Measurements from ENCODE around the gene ZNF575. TPM values are rescaled to one million over a fixed set of nuclear protein-coding genes. Genes with fewer than 3 reads are reported as not detected.

The ZNF575 gene
- total and polyA plus RNA-seq, 2 donors (not counting 3 experiments of a cell fraction or from before 2014, with no cell fraction given), result 0.57 to 3.0 TPM

GRCh38 chr19:43518051-43518450 is 14.9 kb upstream of the ZNF575 start:
- no TSS peak for BruUV-seq (replicated peaks)
- no peak overlapping the region for H3K27ac ChIP-seq (ENCODE audit: insufficient read depth, low read depth, low read length)
- H3K36me3 ChIP-seq (ENCODE audit: control insufficient read depth in 2 of 2, extremely low read depth in 1 of 2, insufficient read depth in 2 of 2, low read length in 2 of 2), result no peaks in the 10 kb centered on the region
- H4K20me1 ChIP-seq (replicated peaks; ENCODE audit: control insufficient read depth, extremely low read depth, insufficient read depth, low read length), result no peaks in the 10 kb centered on the region
- POLR2A ChIA-PET, result interaction anchor here (0.6 kb wide), 1 partner anchor 1258 kb away, joined by 5 read pairs; no protein-coding TSS in a partner anchor
- no peak for TF ChIP-seq POLR2AphosphoS5 (IDR thresholded peaks at IDR 0.05; ENCODE audit: insufficient read depth, low read depth, low read length)
- TF ChIP-seq GATA2 (IDR thresholded peaks at IDR 0.05; ENCODE audit: insufficient read depth, insufficient read length, low read depth, low read length), result no peak
- no peak for TF ChIP-seq EZH2 (IDR thresholded peaks at IDR 0.05; ENCODE audit: borderline replicate concordance, low read depth, low read length, severe bottlenecking)
- no peak for TF ChIP-seq MAX (IDR thresholded peaks at IDR 0.05; ENCODE audit: insufficient read depth, insufficient read length)
- no peak for TF ChIP-seq MYC (IDR thresholded peaks at IDR 0.05; ENCODE audit: low read depth, low read length)
- TF ChIP-seq, protein P1, sequence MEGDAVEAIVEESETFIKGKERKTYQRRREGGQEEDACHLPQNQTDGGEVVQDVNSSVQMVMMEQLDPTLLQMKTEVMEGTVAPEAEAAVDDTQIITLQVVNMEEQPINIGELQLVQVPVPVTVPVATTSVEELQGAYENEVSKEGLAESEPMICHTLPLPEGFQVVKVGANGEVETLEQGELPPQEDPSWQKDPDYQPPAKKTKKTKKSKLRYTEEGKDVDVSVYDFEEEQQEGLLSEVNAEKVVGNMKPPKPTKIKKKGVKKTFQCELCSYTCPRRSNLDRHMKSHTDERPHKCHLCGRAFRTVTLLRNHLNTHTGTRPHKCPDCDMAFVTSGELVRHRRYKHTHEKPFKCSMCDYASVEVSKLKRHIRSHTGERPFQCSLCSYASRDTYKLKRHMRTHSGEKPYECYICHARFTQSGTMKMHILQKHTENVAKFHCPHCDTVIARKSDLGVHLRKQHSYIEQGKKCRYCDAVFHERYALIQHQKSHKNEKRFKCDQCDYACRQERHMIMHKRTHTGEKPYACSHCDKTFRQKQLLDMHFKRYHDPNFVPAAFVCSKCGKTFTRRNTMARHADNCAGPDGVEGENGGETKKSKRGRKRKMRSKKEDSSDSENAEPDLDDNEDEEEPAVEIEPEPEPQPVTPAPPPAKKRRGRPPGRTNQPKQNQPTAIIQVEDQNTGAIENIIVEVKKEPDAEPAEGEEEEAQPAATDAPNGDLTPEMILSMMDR (IDR thresholded peaks at IDR 0.05; ENCODE audit: extremely low read depth in 1 of 2, insufficient read depth in 1 of 2, low read depth in 1 of 2, low read length in 2 of 2), result no peak
- no peak for TF ChIP-seq POLR2A (IDR thresholded peaks at IDR 0.05; ENCODE audit: low read depth, low read length)
- no peak for TF ChIP-seq FOS (IDR thresholded peaks at IDR 0.05; ENCODE audit: borderline replicate concordance, insufficient read depth, low read length)
- no peak overlapping the region for H3K9ac ChIP-seq (replicated peaks; ENCODE audit: extremely low read depth, insufficient read depth, low read length)
- no peaks in the 10 kb centered on the region for H3K79me2 ChIP-seq (ENCODE audit: control insufficient read depth, insufficient read depth, low read length)
- no peaks in the 10 kb centered on the region for H3K9me1 ChIP-seq (replicated peaks; ENCODE audit: control insufficient read depth, extremely low read depth, insufficient read depth, low read length)
- no peak overlapping the region for H3K4me3 ChIP-seq (replicated peaks in 1 of 3; ENCODE audit: insufficient read depth in 1 of 3, low read depth in 1 of 3, low read length in 3 of 3)
- dilution Hi-C loops (cut with MboI; ENCODE audit: extremely low pct_ligation_motif_present, low sequenced_read_pairs) (no loop called here), intact Hi-C loops (cut with micrococcal nuclease) (no loop called here)
- no peaks in the 10 kb centered on the region for H3K9me3 ChIP-seq (replicated peaks; ENCODE audit: control insufficient read depth, insufficient read depth, low read length)
- DNase-seq (ENCODE audit: low read depth, low spot score), result no peak
- no peak for FAIRE-seq
- no peak overlapping the region for H2AFZ ChIP-seq (ENCODE audit: low read depth, low read length)
- H3K4me2 ChIP-seq (ENCODE audit: insufficient read depth, low read length), result no peak overlapping the region
- CTCF ChIA-PET, result interaction anchor here (1.4 to 11.6 kb wide), 4 partner anchors 9 to 86 kb away, joined by 3 to 833 read pairs (median 56); no protein-coding TSS in a partner anchor
- H3K27me3 ChIP-seq (ENCODE audit: control insufficient read depth in 2 of 2, insufficient read depth in 2 of 2, low read length in 2 of 2), result no peaks in the 10 kb centered on the region
- no peaks in the 10 kb centered on the region for H3K4me1 ChIP-seq (ENCODE audit: control insufficient read depth, extremely low read depth, insufficient read depth, low read length)

Measured in endothelial cell of umbilical vein (primary cell).